HG03108 (cell line): ENCODE data around the gene PPOX.
A peak's percentile ranks its signal among the peaks of the same experiment; 100 is the strongest.

Experiments
- ATAC-seq: cut with Tn5 transposase; IDR thresholded peaks from one replicate; pipeline ENCODE4 v1.9.1; 2021; ENCODE audit warnings: moderate library complexity; ENCODE audit not compliant: unreplicated experiment

Gene PPOX

DNA sequence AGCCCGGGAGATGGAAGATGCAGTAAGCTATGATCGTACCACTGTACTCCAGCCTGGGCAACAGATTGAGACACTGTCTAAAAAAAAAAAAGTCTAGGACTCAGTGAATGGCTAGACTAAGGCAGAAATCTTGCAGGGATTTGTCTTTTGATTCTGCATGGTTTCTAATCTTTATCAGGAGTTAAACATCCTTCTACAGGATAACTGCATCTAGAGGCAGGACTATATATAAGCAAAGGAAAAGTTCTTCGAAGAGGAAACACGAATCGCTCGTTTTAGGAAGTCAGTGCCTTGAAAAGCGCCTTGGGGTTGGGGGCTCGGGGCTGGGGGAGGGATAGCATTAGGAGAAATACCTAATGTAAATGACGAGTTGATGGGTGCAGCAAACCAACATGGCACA is 13.1 kb upstream of the PPOX start:
- no peak for ATAC-seq

DNA sequence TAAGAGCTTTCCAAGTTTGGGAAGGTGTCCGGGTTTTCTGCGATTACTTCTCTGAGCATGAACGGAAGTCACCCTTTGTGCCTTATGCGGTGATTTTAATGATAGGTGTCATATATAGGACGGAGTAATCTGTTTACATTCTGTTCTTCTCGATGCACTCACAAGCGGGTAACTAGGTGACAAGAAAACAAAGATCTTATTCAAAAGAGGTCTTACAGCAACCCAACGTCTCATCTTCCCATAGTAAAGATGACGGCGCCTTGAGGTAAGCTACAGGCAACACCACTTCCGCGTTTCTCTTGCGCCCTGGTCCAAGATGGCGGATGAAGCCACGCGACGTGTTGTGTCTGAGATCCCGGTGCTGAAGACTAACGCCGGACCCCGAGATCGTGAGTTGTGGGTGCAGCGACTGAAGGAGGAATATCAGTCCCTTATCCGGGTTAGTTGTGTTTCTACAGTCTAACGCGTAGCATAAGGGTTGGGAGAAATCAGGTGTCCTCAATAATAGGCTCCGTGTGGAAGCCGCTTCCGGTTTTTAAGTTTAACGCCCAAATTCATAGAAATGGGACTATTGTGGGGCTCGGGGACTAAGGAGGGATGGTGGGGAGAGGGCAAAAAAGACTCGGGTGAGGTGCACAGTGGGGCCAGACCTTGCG is 12.4 kb upstream of the PPOX start, which contains the start of gene UFC1:
Gene UFC1, plus strand, starts transcription at position 297 of the 656 bp plus-strand sequence. Its CDS starts 20 bp downstream, at position 317.
- ATAC-seq, result peak; percentile 71

- ATAC-seq, result no peak
These were observed 8.4 kb upstream of the PPOX start for GRCh38 chr1:161157867-161158266.

GRCh38 chr1:161158316-161159010 is 7.8 kb upstream of the PPOX start:
- ATAC-seq, result no peak

DNA sequence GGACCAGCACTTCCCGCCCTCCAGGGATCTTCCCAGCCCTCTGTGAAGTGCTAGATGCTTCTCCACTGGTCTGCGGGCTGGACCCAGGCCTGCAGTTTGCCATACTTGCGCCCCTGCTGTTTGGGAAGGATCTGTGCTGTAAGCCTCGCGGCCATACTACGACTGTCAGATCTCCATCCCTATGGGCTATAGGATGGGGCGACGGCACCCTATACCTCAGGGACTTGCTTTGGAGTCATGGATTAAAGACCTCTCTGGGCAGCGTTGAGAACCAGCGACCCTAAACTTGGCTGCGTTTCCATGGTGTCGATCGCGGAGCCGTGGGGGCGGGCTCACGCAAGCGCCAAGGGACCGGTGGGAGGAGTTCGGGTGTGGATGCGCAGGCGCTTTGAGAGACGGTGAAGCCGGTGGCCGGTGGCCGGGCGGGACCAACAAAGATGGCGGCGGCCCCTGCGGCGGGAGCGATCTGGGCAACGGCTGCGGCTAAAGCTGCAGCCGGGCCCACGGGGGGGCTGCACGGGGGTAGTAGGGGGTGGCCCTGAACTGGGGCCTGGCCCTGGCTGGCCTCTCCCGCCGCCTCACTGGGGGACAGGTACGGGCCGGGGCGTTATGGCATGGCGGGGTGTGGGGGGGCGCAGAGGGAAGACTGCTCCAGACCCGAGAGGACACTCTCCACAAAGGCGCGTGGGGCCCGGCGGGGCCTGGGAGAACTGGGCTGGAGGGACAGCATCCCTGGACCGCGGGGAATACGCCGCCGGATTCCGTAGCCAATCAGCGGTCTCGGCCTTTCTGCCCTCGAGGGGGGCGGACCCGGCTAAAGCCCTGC is 6.9 kb upstream of the PPOX start, which contains the start of gene USP21:
Gene USP21, plus strand, starts transcription at position 414 of the 826 bp plus-strand sequence. CDS start 1,141 bp downstream, outside the sequence.
- ATAC-seq, result peak; percentile 87

DNA sequence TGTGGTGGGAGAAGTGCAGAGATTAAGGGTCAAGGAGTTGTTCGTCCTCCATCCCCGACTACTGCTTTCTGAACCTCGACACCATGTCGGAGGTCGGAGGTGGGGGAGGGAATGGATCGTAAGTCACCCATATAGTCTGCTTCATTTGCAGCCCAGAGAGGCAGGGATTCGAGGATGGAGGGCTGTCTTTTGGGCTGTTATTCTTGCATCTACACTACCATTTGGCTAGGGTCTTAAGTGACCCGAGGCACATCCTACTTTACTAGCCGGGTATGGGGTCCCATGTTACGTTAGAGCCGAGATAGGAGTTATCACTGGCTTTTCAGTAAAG is 6.3 kb upstream of the PPOX start:
- ATAC-seq, result no peak

DNA sequence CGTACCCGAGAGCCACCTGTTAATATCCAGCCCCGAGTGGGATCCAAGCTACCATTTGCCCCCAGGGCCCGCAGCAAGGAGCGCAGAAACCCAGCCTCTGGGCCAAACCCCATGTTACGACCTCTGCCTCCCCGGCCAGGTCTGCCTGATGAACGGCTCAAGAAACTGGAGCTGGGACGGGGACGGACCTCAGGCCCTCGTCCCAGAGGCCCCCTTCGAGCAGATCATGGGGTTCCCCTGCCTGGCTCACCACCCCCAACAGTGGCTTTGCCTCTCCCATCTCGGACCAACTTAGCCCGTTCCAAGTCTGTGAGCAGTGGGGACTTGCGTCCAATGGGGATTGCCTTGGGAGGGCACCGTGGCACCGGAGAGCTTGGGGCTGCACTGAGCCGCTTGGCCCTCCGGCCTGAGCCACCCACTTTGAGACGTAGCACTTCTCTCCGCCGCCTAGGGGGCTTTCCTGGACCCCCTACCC is 5.5 kb upstream of the PPOX start:
- ATAC-seq, result no peak

GRCh38 chr1:161161652-161162051 is 4.6 kb upstream of the PPOX start:
- no peak for ATAC-seq

DNA sequence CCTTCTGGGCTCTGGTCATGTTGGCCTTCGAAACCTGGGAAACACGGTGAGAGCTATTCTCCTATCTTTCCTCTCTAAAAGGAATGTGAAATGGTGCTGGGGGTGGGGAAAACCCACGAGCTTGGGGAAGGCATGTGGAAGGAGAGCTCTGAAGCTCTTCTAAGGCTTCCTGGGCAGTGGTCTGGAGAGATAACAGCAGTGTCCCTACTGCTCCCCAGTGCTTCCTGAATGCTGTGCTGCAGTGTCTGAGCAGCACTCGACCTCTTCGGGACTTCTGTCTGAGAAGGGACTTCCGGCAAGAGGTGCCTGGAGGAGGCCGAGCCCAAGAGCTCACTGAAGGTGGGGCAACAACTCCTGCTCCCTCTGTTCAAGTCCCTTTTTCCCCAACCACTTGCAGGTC is 4.2 kb upstream of the PPOX start:
- ATAC-seq, result no peak

- ATAC-seq, result no peak
These were observed 3.4 kb upstream of the PPOX start for GRCh38 chr1:161162806-161163205.

DNA sequence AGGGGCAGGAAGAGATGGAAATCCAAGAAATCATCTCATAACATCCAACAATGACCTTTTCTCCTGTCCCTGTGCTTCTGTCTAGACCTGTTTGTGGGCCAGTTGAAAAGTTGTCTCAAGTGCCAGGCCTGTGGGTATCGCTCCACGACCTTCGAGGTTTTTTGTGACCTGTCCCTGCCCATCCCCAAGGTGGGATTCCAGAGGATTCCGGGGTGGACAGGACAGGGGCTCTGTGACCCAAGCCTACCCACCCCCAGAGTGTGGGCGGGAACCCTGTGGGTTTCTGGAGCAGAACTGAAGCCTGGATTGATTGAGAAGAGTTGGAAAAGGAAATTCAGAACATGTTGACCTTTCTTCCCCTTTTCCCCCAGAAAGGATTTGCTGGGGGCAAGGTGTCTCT is 2.4 kb upstream of the PPOX start:
- no peak for ATAC-seq

GRCh38 chr1:161164901-161165610 is 1.2 kb upstream of the PPOX start:
- ATAC-seq, result no peak

DNA sequence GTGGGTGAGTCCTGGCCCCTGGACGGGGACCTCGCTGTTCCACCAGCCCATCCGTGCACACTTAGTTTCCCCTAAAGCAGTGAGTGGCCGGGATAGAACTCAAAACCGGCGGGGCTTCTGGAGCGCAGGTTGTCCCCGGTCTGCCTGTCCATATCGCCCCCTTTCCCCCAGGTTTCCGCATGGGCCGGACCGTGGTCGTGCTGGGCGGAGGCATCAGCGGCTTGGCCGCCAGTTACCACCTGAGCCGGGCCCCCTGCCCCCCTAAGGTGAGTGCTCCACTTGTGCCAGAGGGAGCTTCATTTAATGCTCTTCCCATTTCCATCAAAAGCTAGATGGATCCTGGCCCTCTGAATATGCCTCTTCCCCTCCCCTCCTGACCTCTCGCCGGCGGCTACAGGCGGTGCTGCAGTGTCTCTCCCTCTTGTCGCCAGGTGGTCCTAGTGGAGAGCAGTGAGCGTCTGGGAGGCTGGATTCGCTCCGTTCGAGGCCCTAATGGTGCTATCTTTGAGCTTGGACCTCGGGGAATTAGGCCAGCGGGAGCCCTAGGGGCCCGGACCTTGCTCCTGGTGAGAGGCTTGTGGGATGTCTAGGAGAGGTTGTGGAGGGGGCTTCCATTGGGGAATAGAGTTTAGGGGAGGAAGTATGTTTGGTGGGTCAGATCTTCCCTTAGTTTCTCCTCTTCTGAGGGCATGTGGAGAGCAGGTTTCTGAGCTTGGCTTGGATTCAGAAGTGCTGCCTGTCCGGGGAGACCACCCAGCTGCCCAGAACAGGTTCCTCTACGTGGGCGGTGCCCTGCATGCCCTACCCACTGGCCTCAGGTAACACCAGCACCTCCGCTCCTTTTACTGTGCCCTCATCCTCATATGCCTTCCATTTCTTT is 683 bp downstream of the PPOX start:
- no peak for ATAC-seq

- no peak for ATAC-seq
These were observed 2.7 kb downstream of the PPOX start for GRCh38 chr1:161168906-161169305.

GRCh38 chr1:161171191-161171590 is 5.0 kb downstream of the PPOX start:
- no peak for ATAC-seq

DNA sequence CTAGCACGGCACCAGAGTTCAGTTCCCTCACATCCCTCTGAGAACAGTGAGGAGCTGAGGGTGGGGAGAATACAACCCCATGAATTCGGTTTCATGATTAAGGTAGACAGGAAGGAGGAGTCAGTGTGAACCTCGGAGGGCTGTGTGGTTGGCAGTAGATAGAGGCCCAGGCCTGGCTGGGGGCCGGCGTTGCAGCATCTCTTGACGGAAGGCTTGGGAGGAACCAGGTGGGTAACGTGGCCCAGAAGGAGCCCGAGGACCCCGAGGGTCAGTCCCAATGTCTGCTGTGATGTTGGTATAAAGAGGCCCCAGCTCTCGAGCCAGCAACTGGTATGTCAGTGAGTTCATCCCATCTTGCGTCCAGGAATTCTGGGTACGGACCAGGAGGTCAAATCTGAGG is 5.5 kb downstream of the PPOX start:
- ATAC-seq, result no peak

DNA sequence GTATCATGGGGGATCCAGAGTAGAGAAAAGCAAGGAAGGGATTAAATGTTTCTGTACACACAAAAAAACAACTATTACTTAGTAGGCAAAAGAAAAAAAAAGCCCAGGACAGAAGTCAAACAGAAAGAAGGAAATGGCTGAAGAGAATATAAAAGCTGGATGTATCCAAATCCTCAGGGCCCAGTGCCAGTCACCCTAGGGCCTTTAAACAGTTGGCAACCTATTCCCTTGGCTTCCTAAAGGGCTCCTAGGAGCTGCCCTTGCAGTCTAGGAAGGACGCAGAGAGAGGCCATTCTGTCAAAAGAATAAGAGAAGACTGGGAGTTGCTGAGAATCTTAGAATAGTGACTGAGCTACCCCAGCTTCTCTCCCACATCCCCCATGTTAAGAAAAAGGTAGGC is 6.1 kb downstream of the PPOX start:
- ATAC-seq, result no peak

GRCh38 chr1:161172776-161173376 is 6.7 kb downstream of the PPOX start:
- ATAC-seq, result no peak

GRCh38 chr1:161173711-161174110 is 7.5 kb downstream of the PPOX start:
- no peak for ATAC-seq

- no peak for ATAC-seq
These were observed 8.7 kb downstream of the PPOX start for GRCh38 chr1:161174911-161175310.
